HepG2 (cell line): ENCODE results near the gene RNASE7. TPM values are rescaled to one million over a fixed set of nuclear protein-coding genes. Genes with fewer than 3 reads are reported as not detected.

Source experiments
- EP300 ChIP-seq, 3 experiments: sonication (generic) in 1 of 3; formaldehyde crosslinking in 1 of 3; IDR thresholded peaks; 2 replicates each; pipeline versions ENCODE4 v1.5.1 to v1.6.1; 2011 to 2020; ENCODE audit warnings: low read depth in 2 of 3, low read length in 2 of 3, borderline replicate concordance in 1 of 3, improper control_type of control experiment in 1 of 3, mild to moderate bottlenecking in 1 of 3, missing genetic modification reagents in 1 of 3, moderate library complexity in 1 of 3
- GATA4 ChIP-seq: sonication (generic); IDR thresholded peaks from 2 replicates; pipeline ENCODE4 v1.6.1; 2016; ENCODE audit warnings: antibody characterized with exemption, low read depth, borderline replicate concordance
- KDM2A ChIP-seq: sonication (generic); formaldehyde crosslinking; IDR thresholded peaks from 2 replicates; pipeline ENCODE4 v1.4.0; 2020; ENCODE audit warnings: low read depth, missing genetic modification reagents, borderline replicate concordance
- NFYC ChIP-seq: IDR thresholded peaks from 2 replicates; pipeline ENCODE4 v1.6.1; 2016; ENCODE audit warnings: missing genetic modification reagents, missing compliant biosample characterization
- RFX5 ChIP-seq: IDR thresholded peaks from 2 replicates; pipeline ENCODE4 v1.6.1; 2011; ENCODE audit warnings: low read depth, low read length, improper control_type of control experiment
- SAFB2 ChIP-seq: sonication (generic); formaldehyde crosslinking; IDR thresholded peaks from 2 replicates; pipeline ENCODE4 v1.5.1; 2020; ENCODE audit warnings: missing genetic modification reagents, low read depth, mild to moderate bottlenecking, borderline replicate concordance
- SRSF9 ChIP-seq: fragments of 200-400 bp; formaldehyde crosslinking; IDR thresholded peaks from 2 replicates; pipeline ENCODE4 v1.6.1; 2018; ENCODE audit warnings: borderline replicate concordance, mild to moderate bottlenecking, low read depth, low read length; ENCODE audit not compliant: insufficient read depth, poor library complexity, severe bottlenecking
- ZC3H13 ChIP-seq: sonication (generic); formaldehyde crosslinking; IDR thresholded peaks from 2 replicates; pipeline ENCODE4 v1.8.1; 2023; ENCODE audit warnings: mild to moderate bottlenecking, missing genetic modification reagents, moderate library complexity
- ZNF180 ChIP-seq: sonication (generic); formaldehyde crosslinking; IDR thresholded peaks from 2 replicates; pipeline ENCODE4 v1.4.0; 2020; ENCODE audit warnings: low read depth, missing genetic modification reagents, borderline replicate concordance
- ZNF547 ChIP-seq: sonication (generic); formaldehyde crosslinking; IDR thresholded peaks from 2 replicates; pipeline ENCODE4 v1.5.1; 2020; ENCODE audit warnings: mild to moderate bottlenecking, missing genetic modification reagents
- ZNF563 ChIP-seq: sonication (generic); formaldehyde crosslinking; IDR thresholded peaks from 2 replicates; pipeline ENCODE4 v1.8.0; 2022; ENCODE audit warnings: mild to moderate bottlenecking, moderate library complexity, missing genetic modification reagents
- ZNF674 ChIP-seq: sonication (generic); formaldehyde crosslinking; IDR thresholded peaks from 2 replicates; pipeline ENCODE4 v1.5.0; 2020; ENCODE audit warnings: low read depth, mild to moderate bottlenecking, missing genetic modification reagents
- polyA plus RNA-seq, 8 experiments: library from polyadenylated mRNA; depleted of rRNA in 3 of 8; stranded (reverse) in 7 of 8; unstranded in 1 of 8; fragments of >200 nt; fragmentation: Illumina TruSeq in 4 of 8; extraction: Trizol in 4 of 8; gene quantifications; 2 replicates each; pipeline versions ENCODE4 v1.2.1 to v1.2.3, GENCODE V29; 2011 to 2016; ENCODE audit warnings: low read depth in 4 of 8, missing spikeins in 1 of 8, mixed read lengths in 1 of 8; ENCODE audit not compliant: insufficient read depth in 1 of 8
- total RNA-seq, 5 experiments: library from RNA; depleted of rRNA; stranded (reverse); fragments of >200 nt; fragmentation: Illumina TruSeq; extraction: Trizol; gene quantifications; 2 replicates each; pipeline ENCODE4 v1.2.3, GENCODE V29; 2016; ENCODE audit warnings: low read depth in 1 of 5
- TF ChIP-seq, protein P1 (sequence below): sonication (generic); formaldehyde crosslinking; IDR thresholded peaks from 2 replicates; pipeline ENCODE4 v1.5.1; 2020; ENCODE audit warnings: missing genetic modification reagents, mild to moderate bottlenecking, borderline replicate concordance
- TF ChIP-seq, protein P2 (sequence below): sonication (generic); formaldehyde crosslinking; conservative IDR thresholded peaks from 2 replicates; pipeline ENCODE4 v1.4.0; 2020; ENCODE audit warnings: mild to moderate bottlenecking, missing genetic modification reagents, moderate library complexity
- TF ChIP-seq, protein P3 (sequence below): sonication (generic); formaldehyde crosslinking; IDR thresholded peaks from 2 replicates; pipeline ENCODE4 v1.4.0; 2020; ENCODE audit warnings: mild to moderate bottlenecking, missing genetic modification reagents
- TF ChIP-seq, protein P4 (sequence below), 2 experiments: IDR thresholded peaks; 2 replicates each; pipeline ENCODE4 v1.6.1; 2011 to 2012; ENCODE audit warnings: low read length in 2 of 2, borderline replicate concordance in 1 of 2, low read depth in 1 of 2, mild to moderate bottlenecking in 1 of 2, moderate library complexity in 1 of 2

The RNASE7 gene
- total and polyA plus RNA-seq, 2 of the 13 experiments (the other 11 are each of a cell fraction or from before 2014, with no cell fraction given): 0.04 TPM; not detected in 1

DNA sequence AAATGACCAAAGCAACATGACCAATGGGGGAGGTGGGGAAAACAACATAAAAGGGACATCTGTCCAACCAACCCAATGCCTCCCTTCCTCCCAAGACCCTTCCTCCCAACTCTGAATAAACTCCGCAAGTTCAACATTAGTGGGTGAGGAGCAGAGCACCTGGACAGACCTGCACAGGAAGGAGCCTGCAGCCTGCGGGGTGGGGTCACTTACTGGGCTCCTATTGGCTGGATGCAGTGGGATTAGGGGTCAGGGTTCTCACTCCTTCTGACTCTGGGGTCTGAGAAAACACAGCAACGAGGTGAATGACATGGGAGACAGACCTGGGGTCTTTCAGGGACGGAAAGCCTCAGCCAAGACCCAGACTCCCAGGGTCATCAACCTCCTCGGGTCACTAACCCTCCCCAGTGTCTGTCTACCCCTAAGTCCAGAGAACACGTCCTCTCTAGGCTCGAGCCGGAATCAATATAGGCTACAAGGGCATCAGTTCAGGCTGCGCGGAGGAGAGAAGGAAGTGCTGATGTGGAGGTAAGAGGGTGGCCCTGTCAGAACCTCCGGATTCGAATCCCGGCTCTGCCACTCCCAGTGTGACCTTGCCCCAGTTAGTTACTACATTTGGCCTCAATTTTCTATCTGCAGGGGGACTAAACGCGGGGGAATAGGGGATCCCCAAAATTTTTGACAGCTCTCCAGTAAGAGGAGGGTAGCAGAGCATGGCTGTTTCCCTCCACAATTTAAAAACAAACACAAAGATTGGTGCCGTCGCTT, 18.2 kb upstream of the RNASE7 start (continued):
- TF ChIP-seq, protein P1, sequence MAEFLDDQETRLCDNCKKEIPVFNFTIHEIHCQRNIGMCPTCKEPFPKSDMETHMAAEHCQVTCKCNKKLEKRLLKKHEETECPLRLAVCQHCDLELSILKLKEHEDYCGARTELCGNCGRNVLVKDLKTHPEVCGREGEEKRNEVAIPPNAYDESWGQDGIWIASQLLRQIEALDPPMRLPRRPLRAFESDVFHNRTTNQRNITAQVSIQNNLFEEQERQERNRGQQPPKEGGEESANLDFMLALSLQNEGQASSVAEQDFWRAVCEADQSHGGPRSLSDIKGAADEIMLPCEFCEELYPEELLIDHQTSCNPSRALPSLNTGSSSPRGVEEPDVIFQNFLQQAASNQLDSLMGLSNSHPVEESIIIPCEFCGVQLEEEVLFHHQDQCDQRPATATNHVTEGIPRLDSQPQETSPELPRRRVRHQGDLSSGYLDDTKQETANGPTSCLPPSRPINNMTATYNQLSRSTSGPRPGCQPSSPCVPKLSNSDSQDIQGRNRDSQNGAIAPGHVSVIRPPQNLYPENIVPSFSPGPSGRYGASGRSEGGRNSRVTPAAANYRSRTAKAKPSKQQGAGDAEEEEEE: 0 out of 2 replicates have a peak, but pooled peaks have one; percentile 16
- TF ChIP-seq, protein P2, sequence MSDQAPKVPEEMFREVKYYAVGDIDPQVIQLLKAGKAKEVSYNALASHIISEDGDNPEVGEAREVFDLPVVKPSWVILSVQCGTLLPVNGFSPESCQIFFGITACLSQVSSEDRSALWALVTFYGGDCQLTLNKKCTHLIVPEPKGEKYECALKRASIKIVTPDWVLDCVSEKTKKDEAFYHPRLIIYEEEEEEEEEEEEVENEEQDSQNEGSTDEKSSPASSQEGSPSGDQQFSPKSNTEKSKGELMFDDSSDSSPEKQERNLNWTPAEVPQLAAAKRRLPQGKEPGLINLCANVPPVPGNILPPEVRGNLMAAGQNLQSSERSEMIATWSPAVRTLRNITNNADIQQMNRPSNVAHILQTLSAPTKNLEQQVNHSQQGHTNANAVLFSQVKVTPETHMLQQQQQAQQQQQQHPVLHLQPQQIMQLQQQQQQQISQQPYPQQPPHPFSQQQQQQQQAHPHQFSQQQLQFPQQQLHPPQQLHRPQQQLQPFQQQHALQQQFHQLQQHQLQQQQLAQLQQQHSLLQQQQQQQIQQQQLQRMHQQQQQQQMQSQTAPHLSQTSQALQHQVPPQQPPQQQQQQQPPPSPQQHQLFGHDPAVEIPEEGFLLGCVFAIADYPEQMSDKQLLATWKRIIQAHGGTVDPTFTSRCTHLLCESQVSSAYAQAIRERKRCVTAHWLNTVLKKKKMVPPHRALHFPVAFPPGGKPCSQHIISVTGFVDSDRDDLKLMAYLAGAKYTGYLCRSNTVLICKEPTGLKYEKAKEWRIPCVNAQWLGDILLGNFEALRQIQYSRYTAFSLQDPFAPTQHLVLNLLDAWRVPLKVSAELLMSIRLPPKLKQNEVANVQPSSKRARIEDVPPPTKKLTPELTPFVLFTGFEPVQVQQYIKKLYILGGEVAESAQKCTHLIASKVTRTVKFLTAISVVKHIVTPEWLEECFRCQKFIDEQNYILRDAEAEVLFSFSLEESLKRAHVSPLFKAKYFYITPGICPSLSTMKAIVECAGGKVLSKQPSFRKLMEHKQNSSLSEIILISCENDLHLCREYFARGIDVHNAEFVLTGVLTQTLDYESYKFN: peak; percentile 34; the same call in 1 of the 2 replicates
- no peak for TF ChIP-seq ZNF674 (CRISPR knock-in tag)
- no peak for TF ChIP-seq GATA4
- TF ChIP-seq KDM2A (CRISPR knock-in tag): no peak
- 0 out of 4 replicates have a peak, but pooled peaks of 1 of the 2 experiments have one; percentile 6 for TF ChIP-seq EP300 (IDR thresholded peaks at IDR 0.05; ENCODE audit: low read depth in 2 of 2, low read length in 2 of 2)
- TF ChIP-seq EP300 (CRISPR knock-in tag; IDR thresholded peaks at IDR 0.05; ENCODE audit: borderline replicate concordance): no peak
- no peak for TF ChIP-seq ZNF563
- no peak for TF ChIP-seq ZC3H13 (CRISPR knock-in tag)
- no peak for TF ChIP-seq ZNF180 (CRISPR knock-in tag)
- no peak for TF ChIP-seq RFX5
- 0 out of 2 replicates have a peak, but pooled peaks have one; percentile 26 for TF ChIP-seq NFYC (CRISPR knock-in tag)
- no peak for TF ChIP-seq SAFB2 (CRISPR knock-in tag)
- TF ChIP-seq, protein P3, sequence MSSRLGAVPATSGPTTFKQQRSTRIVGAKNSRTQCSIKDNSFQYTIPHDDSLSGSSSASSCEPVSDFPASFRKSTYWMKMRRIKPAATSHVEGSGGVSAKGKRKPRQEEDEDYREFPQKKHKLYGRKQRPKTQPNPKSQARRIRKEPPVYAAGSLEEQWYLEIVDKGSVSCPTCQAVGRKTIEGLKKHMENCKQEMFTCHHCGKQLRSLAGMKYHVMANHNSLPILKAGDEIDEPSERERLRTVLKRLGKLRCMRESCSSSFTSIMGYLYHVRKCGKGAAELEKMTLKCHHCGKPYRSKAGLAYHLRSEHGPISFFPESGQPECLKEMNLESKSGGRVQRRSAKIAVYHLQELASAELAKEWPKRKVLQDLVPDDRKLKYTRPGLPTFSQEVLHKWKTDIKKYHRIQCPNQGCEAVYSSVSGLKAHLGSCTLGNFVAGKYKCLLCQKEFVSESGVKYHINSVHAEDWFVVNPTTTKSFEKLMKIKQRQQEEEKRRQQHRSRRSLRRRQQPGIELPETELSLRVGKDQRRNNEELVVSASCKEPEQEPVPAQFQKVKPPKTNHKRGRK: no peak
- no peak for TF ChIP-seq SRSF9
- no peak; the same call in 1 of the 2 replicates for TF ChIP-seq ZNF547 (CRISPR knock-in tag)
- TF ChIP-seq, protein P4, sequence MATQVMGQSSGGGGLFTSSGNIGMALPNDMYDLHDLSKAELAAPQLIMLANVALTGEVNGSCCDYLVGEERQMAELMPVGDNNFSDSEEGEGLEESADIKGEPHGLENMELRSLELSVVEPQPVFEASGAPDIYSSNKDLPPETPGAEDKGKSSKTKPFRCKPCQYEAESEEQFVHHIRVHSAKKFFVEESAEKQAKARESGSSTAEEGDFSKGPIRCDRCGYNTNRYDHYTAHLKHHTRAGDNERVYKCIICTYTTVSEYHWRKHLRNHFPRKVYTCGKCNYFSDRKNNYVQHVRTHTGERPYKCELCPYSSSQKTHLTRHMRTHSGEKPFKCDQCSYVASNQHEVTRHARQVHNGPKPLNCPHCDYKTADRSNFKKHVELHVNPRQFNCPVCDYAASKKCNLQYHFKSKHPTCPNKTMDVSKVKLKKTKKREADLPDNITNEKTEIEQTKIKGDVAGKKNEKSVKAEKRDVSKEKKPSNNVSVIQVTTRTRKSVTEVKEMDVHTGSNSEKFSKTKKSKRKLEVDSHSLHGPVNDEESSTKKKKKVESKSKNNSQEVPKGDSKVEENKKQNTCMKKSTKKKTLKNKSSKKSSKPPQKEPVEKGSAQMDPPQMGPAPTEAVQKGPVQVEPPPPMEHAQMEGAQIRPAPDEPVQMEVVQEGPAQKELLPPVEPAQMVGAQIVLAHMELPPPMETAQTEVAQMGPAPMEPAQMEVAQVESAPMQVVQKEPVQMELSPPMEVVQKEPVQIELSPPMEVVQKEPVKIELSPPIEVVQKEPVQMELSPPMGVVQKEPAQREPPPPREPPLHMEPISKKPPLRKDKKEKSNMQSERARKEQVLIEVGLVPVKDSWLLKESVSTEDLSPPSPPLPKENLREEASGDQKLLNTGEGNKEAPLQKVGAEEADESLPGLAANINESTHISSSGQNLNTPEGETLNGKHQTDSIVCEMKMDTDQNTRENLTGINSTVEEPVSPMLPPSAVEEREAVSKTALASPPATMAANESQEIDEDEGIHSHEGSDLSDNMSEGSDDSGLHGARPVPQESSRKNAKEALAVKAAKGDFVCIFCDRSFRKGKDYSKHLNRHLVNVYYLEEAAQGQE (IDR thresholded peaks at IDR 0.05; ENCODE audit: borderline replicate concordance in 1 of 2, low read depth in 1 of 2, low read length in 2 of 2): no peak
